K562 (cell line): ENCODE data around the gene TEPSIN. TPM values are rescaled to one million over a fixed set of nuclear protein-coding genes. Genes with fewer than 3 reads are reported as not detected.
A peak's percentile ranks its signal among the peaks of the same experiment; 100 is the strongest.

ENCODE experiments used
- NRF1 ChIP-seq, 2 experiments: fragments of 450-650 bp; IDR thresholded peaks in 1 of 2; conservative IDR thresholded peaks in 1 of 2; 2 replicates each; pipeline ENCODE4 v1.6.1; 2014; ENCODE audit warnings: mild to moderate bottlenecking in 2 of 2
- RBFOX2 ChIP-seq: fragments of 200-400 bp; formaldehyde crosslinking; IDR thresholded peaks from 2 replicates; pipeline ENCODE4 v1.6.1; 2017; ENCODE audit warnings: low read depth, mild to moderate bottlenecking, low read length, moderate library complexity
- SRF ChIP-seq, 2 experiments: fragments of 250-450, 450-650 bp in 1 of 2; sonication (Bioruptor Pico) in 1 of 2; sonication (generic) in 1 of 2; formaldehyde crosslinking; IDR thresholded peaks; 2 replicates each; pipeline versions ENCODE4 v1.5.0 to v1.5.1; 2020 to 2022; ENCODE audit warnings: mild to moderate bottlenecking in 1 of 2, missing genetic modification reagents in 1 of 2
- polyA plus RNA-seq, 8 experiments: library from polyadenylated mRNA; depleted of rRNA in 4 of 8; stranded (reverse) in 5 of 8; unstranded in 3 of 8; fragments of >200 nt; fragmentation: Nextera tagmentation in 2 of 8; fragmentation: Illumina TruSeq in 1 of 8; extraction: Ambion mirVana in 2 of 8; extraction: Trizol in 1 of 8; gene quantifications; 2 replicates each; pipeline versions ENCODE4 v1.2.1 to v1.2.3, GENCODE V29; 2011 to 2014; ENCODE audit warnings: inconsistent platforms in 1 of 8, missing spikeins in 1 of 8
- total RNA-seq, 7 experiments: library from RNA; depleted of rRNA in 6 of 7; stranded (reverse); fragments of >200 nt in 6 of 7; fragmentation: Illumina TruSeq in 2 of 7; extraction: Trizol in 2 of 7; gene quantifications; 2 replicates each; pipeline versions ENCODE4 v1.2.1 to v1.2.3, GENCODE V29; 2011 to 2021; ENCODE audit warnings: low replicate concordance in 1 of 7
- TF ChIP-seq, protein P1 (sequence below): fragments of 450-650 bp; IDR thresholded peaks from 2 replicates; pipeline ENCODE4 v1.6.1; 2016; ENCODE audit warnings: mild to moderate bottlenecking, moderate library complexity
- TF ChIP-seq, protein P2 (sequence below): fragments of 200-800 bp; sonication (Bioruptor generic); IDR thresholded peaks from 2 replicates; pipeline ENCODE4 v1.6.1; 2016; ENCODE audit warnings: missing genetic modification characterization, missing compliant biosample characterization

The TEPSIN gene
- total and polyA plus RNA-seq, 9 of the 15 experiments (the other 6 are each of a cell fraction or from before 2014, with no cell fraction given) = 0.80 to 29.8 (median 5.3) TPM

DNA sequence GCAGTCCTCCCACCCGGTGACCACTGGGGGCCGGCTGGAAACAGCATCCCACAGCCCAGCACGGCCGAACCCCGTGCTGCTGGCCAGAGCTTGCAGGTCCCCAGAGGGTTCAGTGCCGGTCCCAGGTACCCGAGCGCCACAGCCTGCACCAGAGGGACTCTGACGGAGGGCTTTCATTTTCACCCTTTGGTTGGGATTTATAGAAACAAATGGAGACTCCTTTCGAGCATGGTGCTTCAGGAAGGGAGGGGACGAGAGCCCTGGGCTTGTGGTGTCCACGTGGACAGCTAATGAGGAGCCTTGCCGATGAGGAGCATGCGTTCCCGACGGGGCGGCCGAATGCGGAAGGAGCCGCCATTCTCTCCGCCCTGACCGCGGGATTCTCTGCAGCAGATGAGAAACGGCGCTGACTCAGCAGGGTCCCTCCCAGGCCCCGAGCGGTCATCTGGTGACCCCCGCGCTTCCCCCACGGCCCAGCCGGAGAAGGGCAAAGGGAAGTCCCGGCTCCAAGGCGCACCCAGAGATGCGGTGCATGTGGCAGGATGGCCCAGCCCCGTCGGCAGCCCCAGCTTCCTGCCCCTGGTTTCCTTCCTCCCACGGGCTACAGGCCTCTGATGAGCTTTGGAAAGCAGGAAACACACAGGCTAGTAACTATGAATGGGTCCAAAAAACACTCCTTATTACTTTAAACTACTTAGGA is 46.5 kb upstream of the TEPSIN start (continued):
- TF ChIP-seq, protein P1, sequence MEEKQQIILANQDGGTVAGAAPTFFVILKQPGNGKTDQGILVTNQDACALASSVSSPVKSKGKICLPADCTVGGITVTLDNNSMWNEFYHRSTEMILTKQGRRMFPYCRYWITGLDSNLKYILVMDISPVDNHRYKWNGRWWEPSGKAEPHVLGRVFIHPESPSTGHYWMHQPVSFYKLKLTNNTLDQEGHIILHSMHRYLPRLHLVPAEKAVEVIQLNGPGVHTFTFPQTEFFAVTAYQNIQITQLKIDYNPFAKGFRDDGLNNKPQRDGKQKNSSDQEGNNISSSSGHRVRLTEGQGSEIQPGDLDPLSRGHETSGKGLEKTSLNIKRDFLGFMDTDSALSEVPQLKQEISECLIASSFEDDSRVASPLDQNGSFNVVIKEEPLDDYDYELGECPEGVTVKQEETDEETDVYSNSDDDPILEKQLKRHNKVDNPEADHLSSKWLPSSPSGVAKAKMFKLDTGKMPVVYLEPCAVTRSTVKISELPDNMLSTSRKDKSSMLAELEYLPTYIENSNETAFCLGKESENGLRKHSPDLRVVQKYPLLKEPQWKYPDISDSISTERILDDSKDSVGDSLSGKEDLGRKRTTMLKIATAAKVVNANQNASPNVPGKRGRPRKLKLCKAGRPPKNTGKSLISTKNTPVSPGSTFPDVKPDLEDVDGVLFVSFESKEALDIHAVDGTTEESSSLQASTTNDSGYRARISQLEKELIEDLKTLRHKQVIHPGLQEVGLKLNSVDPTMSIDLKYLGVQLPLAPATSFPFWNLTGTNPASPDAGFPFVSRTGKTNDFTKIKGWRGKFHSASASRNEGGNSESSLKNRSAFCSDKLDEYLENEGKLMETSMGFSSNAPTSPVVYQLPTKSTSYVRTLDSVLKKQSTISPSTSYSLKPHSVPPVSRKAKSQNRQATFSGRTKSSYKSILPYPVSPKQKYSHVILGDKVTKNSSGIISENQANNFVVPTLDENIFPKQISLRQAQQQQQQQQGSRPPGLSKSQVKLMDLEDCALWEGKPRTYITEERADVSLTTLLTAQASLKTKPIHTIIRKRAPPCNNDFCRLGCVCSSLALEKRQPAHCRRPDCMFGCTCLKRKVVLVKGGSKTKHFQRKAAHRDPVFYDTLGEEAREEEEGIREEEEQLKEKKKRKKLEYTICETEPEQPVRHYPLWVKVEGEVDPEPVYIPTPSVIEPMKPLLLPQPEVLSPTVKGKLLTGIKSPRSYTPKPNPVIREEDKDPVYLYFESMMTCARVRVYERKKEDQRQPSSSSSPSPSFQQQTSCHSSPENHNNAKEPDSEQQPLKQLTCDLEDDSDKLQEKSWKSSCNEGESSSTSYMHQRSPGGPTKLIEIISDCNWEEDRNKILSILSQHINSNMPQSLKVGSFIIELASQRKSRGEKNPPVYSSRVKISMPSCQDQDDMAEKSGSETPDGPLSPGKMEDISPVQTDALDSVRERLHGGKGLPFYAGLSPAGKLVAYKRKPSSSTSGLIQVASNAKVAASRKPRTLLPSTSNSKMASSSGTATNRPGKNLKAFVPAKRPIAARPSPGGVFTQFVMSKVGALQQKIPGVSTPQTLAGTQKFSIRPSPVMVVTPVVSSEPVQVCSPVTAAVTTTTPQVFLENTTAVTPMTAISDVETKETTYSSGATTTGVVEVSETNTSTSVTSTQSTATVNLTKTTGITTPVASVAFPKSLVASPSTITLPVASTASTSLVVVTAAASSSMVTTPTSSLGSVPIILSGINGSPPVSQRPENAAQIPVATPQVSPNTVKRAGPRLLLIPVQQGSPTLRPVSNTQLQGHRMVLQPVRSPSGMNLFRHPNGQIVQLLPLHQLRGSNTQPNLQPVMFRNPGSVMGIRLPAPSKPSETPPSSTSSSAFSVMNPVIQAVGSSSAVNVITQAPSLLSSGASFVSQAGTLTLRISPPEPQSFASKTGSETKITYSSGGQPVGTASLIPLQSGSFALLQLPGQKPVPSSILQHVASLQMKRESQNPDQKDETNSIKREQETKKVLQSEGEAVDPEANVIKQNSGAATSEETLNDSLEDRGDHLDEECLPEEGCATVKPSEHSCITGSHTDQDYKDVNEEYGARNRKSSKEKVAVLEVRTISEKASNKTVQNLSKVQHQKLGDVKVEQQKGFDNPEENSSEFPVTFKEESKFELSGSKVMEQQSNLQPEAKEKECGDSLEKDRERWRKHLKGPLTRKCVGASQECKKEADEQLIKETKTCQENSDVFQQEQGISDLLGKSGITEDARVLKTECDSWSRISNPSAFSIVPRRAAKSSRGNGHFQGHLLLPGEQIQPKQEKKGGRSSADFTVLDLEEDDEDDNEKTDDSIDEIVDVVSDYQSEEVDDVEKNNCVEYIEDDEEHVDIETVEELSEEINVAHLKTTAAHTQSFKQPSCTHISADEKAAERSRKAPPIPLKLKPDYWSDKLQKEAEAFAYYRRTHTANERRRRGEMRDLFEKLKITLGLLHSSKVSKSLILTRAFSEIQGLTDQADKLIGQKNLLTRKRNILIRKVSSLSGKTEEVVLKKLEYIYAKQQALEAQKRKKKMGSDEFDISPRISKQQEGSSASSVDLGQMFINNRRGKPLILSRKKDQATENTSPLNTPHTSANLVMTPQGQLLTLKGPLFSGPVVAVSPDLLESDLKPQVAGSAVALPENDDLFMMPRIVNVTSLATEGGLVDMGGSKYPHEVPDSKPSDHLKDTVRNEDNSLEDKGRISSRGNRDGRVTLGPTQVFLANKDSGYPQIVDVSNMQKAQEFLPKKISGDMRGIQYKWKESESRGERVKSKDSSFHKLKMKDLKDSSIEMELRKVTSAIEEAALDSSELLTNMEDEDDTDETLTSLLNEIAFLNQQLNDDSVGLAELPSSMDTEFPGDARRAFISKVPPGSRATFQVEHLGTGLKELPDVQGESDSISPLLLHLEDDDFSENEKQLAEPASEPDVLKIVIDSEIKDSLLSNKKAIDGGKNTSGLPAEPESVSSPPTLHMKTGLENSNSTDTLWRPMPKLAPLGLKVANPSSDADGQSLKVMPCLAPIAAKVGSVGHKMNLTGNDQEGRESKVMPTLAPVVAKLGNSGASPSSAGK = peak; percentile 88
- TF ChIP-seq RBFOX2 (peak; percentile 82), SRF (CRISPR knock-in tag; IDR thresholded peaks at IDR 0.05) (0 out of 4 replicates have a peak, but pooled peaks of 1 of the 2 experiments have one; percentile 48), NRF1 (conservative IDR thresholded peaks at IDR 0.05 in 1 of 2, IDR thresholded peaks at IDR 0.05 in 1 of 2) (peak; percentile 81 to 85)
- TF ChIP-seq, protein P2, sequence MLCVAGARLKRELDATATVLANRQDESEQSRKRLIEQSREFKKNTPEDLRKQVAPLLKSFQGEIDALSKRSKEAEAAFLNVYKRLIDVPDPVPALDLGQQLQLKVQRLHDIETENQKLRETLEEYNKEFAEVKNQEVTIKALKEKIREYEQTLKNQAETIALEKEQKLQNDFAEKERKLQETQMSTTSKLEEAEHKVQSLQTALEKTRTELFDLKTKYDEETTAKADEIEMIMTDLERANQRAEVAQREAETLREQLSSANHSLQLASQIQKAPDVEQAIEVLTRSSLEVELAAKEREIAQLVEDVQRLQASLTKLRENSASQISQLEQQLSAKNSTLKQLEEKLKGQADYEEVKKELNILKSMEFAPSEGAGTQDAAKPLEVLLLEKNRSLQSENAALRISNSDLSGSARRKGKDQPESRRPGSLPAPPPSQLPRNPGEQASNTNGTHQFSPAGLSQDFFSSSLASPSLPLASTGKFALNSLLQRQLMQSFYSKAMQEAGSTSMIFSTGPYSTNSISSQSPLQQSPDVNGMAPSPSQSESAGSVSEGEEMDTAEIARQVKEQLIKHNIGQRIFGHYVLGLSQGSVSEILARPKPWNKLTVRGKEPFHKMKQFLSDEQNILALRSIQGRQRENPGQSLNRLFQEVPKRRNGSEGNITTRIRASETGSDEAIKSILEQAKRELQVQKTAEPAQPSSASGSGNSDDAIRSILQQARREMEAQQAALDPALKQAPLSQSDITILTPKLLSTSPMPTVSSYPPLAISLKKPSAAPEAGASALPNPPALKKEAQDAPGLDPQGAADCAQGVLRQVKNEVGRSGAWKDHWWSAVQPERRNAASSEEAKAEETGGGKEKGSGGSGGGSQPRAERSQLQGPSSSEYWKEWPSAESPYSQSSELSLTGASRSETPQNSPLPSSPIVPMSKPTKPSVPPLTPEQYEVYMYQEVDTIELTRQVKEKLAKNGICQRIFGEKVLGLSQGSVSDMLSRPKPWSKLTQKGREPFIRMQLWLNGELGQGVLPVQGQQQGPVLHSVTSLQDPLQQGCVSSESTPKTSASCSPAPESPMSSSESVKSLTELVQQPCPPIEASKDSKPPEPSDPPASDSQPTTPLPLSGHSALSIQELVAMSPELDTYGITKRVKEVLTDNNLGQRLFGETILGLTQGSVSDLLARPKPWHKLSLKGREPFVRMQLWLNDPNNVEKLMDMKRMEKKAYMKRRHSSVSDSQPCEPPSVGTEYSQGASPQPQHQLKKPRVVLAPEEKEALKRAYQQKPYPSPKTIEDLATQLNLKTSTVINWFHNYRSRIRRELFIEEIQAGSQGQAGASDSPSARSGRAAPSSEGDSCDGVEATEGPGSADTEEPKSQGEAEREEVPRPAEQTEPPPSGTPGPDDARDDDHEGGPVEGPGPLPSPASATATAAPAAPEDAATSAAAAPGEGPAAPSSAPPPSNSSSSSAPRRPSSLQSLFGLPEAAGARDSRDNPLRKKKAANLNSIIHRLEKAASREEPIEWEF = no peak
- TF ChIP-seq, all 486 proteins: peak for 95
